SHP77 (cell line): ENCODE results near the gene SEL1L.
A peak's percentile ranks its signal among the peaks of the same experiment; 100 is the strongest.
"Not testable (repeated sequence)": the region's sequence is repeated elsewhere in the genome, so short reads cannot be mapped to it uniquely, and the experiment has no call there.

Source experiments
- DNase-seq, 2 experiments: peaks; one replicate each; lab custom pipeline; 2025; lab: John Stamatoyannopoulos, UW

Gene SEL1L

GRCh38 chr14:81474148-81474492 is 59.5 kb downstream of the SEL1L start:
- no peak for DNase-seq

- DNase-seq, result no peak
Observed at GRCh38 chr14:81473456-81474147, 60.1 kb downstream of the SEL1L start.

GRCh38 chr14:81472096-81472800 is 61.4 kb downstream of the SEL1L start:
- no peak for DNase-seq

- no peak for DNase-seq
Observed at GRCh38 chr14:81471062-81471461, 62.6 kb downstream of the SEL1L start.

- DNase-seq, result not testable (repeated sequence)
Observed at GRCh38 chr14:81470557-81470826, 63.2 kb downstream of the SEL1L start.

- DNase-seq, result no peak
Observed at GRCh38 chr14:81466854-81467253, 66.8 kb downstream of the SEL1L start.

GRCh38 chr14:81465507-81466228 is 68.0 kb downstream of the SEL1L start:
- DNase-seq, result no peak

GRCh38 chr14:81465003-81465392 is 68.7 kb downstream of the SEL1L start:
- DNase-seq, result not testable (repeated sequence)

- peak; percentile 20 to 23 for DNase-seq
Observed at GRCh38 chr14:81464253-81465002, 69.2 kb downstream of the SEL1L start.

GRCh38 chr14:81462356-81462755 is 71.3 kb downstream of the SEL1L start:
- DNase-seq, result not testable (repeated sequence)

- no peak for DNase-seq
Observed at GRCh38 chr14:81459912-81460311, 73.7 kb downstream of the SEL1L start.

- DNase-seq, result no peak
Observed at GRCh38 chr14:81458352-81458751, 75.3 kb downstream of the SEL1L start.

GRCh38 chr14:81455390-81455789 is 78.3 kb downstream of the SEL1L start:
- no peak for DNase-seq

GRCh38 chr14:81454572-81455218 is 79.0 kb downstream of the SEL1L start:
- no peak for DNase-seq

GRCh38 chr14:81453166-81453766 is 80.4 kb downstream of the SEL1L start:
- peak; percentile 21 to 53 for DNase-seq

GRCh38 chr14:81452341-81453133 is 81.1 kb downstream of the SEL1L start:
- peak in 1 of 2 experiments; percentile 17 for DNase-seq

- DNase-seq, result no peak
Observed at GRCh38 chr14:81450976-81451375, 82.7 kb downstream of the SEL1L start.

GRCh38 chr14:81450100-81450531 is 83.5 kb downstream of the SEL1L start:
- DNase-seq, result peak; percentile 75 to 82

GRCh38 chr14:81449576-81449975 is 84.1 kb downstream of the SEL1L start:
- DNase-seq, result no peak

GRCh38 chr14:81449114-81449513 is 84.5 kb downstream of the SEL1L start:
- DNase-seq, result peak in 1 of 2 experiments; percentile 4
